ENCODE measurements around the gene FBXO38.

Gene FBXO38

DNA sequence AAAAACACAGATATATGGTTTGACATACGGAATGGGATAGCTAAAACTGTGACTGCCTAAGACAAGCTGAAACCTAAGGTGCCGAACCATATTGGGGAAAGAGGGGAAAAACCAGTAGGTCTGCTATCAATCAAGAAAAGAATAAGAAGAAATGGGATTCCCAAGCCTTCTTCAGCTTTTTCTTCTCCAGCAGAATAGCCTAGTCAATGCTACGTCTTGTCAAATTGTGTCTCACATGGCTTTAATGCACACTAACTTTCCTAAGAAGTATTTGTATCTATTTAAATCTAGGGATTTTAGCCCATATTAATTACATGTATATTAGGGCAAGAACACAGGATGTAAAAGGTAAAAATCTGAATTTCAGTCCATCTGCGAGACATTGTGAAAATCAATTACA is 797 bp upstream of the FBXO38 start:
- DNase-seq (ENCODE audit: low read depth in 3 of 3), result no peak

DNA sequence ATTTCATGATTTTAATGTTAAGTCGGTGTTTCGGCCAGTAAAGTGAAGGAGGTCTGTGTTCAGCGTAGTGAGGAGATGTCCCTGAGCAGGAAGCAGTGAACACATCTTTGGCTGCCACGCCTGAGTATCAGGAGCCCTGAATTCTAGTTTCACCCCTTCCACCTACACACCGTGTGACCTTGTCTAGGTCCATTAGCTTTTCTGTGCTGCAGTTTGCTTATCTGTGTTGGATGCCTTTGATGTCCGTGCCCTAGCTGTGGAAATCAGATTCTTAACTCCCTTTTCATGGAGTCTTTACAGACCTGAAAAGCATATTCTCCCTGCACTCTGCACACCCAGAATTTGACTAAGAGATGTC is 601 bp downstream of the FBXO38 start:
- no peak for DNase-seq (ENCODE audit: low read depth in 3 of 3)

DNA sequence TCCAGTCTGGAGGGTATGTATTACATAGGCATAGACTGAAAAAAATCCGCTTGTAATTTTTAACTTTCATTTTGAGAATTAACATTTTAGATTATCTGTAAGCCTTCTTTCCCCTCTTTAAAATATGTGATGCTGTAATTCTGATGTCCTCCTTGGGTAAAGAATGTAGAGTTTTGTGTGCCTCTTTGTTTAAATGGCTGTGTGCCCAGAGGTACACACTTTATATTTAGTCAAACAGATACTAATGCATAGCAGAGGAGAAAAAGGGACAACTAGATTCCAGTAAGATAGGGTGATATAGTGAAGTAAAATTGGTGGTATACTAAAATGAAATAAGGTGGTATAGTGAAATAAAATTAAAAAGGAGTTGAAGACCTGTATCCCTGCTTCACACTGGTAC is 1.3 kb downstream of the FBXO38 start:
- DNase-seq (ENCODE audit: low read depth in 3 of 3), result no peak

DNA sequence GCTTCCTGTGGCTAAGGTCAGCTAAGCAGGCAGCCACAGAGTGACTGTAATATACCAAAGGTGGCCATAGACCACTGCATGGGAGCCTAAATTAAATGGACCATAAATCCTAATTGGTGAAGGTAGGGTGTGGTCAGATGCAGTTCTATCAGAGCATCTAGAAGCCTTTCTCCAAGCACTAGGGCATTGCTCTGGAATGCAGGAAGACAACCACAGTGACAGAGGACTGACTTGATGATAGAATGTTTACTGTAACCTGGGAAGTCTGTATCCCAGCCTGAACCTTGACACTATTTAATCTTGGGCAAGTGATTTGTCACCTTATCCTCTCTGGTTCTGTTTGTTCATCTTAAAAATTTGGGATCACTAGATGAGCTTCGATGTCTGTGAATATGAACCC is 2.3 kb downstream of the FBXO38 start:
- no peak for DNase-seq (ENCODE audit: low read depth in 3 of 3)

DNA sequence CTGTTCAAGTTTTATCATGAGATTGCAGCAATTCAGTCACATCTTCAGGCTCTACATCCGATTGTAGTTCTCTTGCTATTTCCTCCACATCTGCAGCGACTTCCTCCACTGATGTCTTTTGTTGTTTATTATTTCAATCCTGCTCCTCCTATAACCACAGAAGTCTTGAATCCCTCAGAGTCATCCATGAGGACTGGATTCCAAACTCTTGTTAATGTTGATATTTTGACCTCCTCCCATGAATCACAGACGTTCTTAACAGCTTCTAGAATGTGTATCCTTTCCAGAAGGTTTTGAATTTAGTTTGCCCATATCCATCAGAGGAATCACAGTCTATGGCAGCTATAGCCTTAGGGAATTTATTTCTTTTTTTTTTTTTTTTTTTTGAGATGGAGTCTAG is 3.6 kb downstream of the FBXO38 start:
- no peak for DNase-seq (ENCODE audit: low read depth in 3 of 3)

DNA sequence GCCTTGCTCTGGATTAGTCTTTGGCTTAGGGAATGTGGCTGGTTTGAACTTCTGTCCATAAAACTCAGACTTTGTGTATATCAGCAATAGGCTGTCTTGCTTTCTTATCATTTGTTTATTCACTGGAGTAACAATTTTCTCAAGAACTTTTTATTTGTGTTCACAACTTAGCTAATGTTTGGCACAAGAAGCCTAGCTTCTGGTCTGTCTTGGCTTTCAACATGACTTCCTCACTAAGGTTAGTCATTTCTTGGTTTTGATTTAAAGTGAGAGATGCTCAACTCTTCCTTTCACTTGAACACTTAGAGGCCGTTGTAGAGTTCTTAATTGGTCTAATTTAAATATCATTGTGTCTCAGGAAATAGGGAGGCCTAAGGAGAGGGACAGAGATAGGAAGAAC is 4.9 kb downstream of the FBXO38 start:
- DNase-seq (ENCODE audit: low read depth in 3 of 3), result no peak

DNA sequence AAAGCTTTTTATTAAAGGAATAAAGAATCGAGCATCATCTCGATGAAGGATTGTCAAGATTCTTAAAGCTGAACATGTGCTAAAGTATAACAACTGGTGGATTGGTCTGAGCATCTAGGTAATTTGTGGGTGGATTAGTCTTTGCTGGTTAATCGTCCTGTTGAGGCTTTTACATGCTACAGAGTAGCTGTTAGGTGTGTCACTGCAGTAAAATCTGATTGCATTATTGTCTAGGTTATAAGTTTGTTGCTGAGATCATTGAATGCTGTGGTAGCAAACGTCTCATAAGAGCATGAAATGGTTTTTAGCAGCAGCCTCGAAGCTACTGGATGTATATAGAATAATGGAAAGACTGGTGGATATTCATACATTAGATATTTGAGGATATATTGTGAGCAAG is 7.2 kb downstream of the FBXO38 start:
- no peak for DNase-seq (ENCODE audit: low read depth in 3 of 3)

DNA sequence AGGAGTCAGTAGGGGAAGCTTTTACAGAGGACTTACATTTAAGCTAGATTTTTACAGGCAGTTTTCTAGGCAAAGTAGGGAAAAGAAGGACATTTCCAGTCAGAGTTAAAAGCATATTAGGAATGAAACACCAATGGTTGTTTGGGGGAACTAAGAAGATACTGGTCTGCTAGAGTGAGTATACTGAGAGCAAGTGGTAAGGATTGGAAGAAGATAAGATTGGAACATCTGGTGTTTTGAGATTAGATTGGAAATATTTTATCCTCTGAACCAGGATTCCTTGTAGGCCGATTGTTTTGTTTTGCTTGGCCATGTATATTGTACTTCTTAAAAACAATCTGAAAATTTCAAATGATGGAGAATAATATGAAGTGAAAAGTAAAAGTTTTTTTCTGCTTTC is 7.7 kb downstream of the FBXO38 start:
- no peak for DNase-seq (ENCODE audit: low read depth in 3 of 3)

DNA sequence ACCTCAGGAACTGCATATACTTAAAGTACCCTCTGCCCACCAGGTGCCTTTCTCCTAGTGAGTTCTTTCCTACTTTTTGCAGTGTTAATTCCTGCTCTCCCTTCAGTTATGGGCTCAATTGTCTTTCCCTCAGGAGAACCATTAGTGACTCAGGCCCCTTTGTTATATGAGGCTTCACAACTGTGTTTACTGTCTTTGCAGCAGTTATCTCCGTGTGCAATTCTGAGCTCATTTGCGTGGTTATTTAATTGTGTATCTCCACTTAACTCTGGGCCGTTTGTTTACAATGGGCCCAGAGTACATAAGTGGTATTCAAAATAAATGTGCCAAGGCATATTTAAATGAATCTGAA is 9.6 kb downstream of the FBXO38 start:
- no peak for DNase-seq (ENCODE audit: low read depth in 3 of 3)

DNA sequence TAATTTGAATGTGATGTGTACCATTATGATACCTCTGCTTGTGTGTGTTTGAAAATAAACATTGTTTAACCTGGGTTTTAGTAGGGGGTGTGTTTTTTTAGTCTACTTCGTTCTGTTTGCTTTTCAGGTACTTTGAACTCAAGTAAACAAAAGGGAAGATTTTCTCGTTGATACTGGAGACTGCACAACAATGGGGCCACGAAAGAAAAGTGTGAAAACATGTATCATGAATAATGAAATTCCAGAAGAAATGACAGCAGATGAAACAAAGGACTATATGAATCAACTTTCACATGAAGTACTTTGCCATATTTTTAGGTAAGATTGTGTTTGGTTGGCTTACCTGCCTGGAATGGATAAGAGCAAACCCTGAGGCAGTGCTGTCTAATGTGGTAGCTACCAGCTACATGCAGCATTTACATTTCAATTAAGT is 10.8 kb downstream of the FBXO38 start:
- no peak for DNase-seq (ENCODE audit: low read depth in 3 of 3)

DNA sequence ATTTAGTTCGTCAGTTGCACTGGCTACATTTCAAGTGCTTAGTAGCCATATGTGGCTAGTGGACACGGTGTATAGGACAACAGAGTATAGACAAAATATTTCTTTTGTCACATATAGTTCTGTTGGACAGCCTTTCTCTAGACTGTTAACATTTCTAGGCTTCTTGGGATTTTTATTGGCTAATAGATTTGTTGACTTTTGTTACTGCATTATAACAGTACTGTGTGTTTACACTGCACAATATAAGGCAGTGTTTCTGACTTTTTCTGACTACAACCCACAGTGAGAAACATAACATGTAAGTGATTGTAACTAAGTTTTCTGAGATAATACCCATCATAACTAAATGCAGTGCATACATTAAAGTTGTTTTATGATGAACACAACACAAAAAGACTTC is 11.3 kb downstream of the FBXO38 start:
- no peak for DNase-seq (ENCODE audit: low read depth in 3 of 3)

DNA sequence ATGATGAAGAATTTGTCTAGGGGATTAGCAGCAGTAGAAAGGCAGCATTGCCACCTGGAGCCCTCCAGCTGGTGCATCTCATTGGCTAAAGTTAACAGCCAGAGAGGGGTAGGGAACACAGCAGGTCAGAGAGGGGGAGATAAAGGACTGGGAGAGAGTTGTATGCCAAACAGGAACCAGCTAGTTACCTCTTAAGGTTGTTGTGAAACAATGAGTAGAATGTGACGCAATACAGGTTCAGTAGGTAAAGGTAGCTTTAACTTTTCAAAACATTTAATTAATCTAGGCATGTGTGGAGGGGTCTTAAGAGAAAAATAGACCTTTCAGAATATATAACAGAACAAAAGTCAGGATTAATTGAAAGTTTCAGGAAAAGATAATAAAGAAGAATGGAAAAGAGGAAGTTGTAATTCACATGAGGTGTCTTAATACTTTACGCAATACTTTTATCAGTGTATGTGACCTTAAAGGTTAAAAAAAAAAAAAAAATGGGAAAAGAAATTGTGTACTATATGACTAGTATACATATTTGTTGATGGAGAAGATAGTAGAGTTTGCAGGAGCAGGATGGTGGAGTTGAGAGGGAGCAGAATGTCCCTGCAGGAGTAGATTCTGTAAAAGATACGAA is 14.3 kb downstream of the FBXO38 start:
- DNase-seq (ENCODE audit: low read depth in 3 of 3), result no peak

DNA sequence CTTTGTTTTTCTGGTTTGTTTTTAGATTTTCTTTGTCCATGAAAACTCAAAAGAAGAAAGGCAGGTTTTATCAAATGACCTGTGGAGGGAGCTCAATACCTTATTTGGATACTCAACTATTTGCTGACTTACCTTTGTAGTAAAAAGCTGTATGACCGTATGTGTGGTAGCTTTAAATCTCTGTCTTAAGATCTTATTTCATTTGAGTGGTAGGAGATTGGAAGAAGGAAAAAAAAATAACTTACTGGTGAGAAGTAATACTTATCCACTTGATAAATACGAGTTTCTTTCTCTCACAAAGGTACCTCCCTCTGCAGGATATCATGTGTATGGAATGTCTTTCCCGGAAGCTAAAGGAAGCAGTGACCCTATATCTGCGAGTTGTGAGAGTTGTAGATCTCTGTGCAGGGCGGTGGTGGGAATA is 15.0 kb downstream of the FBXO38 start:
- no peak for DNase-seq (ENCODE audit: low read depth in 3 of 3)

DNA sequence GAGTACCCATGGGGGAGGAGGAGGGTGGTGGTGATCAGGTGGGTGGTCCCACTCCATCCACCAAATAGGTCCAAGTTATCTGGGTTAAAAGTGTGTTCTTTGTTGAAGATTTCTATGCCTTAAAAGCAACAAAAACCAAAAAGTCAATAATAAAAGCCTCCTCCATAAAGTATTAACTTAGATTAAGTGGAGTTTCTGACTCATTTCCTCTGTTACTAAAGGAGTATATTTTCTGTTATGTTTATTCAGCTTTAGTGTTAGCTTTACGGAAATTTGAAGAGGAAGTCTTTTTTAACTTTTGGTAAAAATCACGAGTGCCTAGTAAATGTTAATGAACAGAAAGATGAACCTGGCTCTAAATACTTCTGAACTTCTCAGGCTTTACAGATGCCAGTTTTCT is 17.8 kb downstream of the FBXO38 start:
- no peak for DNase-seq (ENCODE audit: low read depth in 3 of 3)

DNA sequence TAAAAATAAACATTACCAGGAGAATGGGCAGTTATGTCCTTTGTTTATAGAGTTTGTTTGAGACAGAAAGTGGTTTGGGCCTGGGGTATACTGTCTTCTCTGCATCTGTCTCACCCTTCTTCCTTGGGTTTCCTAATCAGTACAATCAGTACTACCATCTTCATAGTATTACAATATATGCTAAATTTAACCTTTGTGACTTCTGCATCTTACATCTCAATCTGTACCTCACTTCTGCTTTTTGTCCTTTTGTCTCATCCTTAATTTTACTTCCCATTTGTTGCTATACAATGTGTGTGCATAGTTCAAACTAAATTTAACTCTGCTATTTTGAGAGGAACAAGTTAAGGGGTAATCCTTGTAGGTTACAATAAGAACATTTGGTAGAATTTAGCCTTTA is 19.6 kb downstream of the FBXO38 start:
- DNase-seq (ENCODE audit: low read depth in 3 of 3), result no peak

DNA sequence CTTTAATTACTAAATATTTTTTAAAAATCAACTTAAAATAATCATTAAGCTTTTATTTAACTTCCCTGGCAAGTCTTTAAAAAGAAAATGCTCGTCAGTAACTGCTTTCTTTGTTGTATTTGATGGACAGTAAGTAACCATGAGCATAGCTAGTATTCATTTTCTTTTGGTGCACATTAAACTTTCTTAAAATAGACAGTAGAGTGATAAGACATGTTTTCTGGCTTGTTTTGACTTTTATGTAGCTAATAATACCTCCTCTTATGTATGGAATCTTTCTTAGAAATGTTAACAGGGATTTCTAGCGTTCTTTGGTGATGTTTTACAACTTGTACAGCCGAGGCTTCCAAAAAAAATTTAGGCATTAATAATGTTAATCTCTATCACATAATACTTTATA is 22.6 kb downstream of the FBXO38 start:
- DNase-seq (ENCODE audit: low read depth in 3 of 3), result no peak

DNA sequence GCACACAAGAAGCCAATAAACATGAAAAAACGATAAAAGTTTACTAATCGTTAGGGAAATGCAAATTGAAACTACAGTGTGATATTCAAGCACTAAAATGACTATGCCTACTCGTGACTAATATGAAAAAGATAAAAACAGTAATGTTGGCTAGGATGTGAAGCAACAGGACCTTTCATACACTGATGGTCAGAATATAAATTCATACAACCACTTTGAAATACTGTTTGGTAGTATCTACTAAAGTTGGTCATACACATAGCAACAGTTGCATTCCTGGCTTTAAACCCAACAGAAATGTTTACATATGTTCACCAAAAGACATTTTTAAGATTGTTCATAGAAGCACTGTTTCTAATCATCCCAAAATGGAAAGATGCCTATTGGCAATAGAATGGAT is 24.3 kb downstream of the FBXO38 start:
- DNase-seq (ENCODE audit: low read depth in 3 of 3), result no peak

DNA sequence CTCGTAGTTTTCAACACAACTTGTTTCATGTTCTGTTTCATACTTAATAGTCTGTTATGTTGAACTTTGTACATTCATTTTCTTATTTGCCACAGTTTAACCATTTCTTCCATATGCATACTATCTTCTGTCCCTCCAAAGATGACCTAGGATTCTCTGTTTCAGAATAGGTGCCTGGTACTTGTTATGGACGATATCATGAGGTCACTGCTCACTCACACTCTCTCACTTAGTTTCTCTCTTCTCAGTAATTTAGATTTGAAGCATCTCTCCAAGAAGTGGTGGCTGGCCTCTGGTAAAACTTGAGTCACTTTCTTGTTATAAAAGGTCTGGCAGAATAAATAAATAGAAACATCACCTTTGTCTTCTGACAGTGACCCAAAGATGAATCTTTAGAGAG is 28.4 kb downstream of the FBXO38 start:
- no peak for DNase-seq (ENCODE audit: low read depth in 3 of 3)

DNA sequence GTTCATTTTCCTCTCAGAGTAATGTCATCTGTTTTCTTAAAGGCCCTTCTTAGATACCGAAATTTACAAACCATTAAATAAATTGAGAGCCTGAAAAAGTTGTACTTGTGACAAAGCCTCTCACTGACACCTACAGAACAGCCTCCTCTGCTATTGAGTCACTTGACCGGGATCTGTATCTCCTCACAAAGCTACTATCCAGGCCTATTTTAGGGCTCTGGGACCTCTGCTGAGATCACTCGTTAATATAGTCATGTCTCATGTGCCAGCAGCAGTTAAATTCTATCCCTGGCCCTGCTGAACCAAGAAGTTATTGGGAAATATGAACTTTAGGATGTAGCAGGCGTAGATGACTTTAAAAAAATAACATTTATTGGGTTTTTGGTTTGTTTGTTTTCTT is 31.1 kb downstream of the FBXO38 start:
- DNase-seq (ENCODE audit: low read depth in 3 of 3), result no peak

DNA sequence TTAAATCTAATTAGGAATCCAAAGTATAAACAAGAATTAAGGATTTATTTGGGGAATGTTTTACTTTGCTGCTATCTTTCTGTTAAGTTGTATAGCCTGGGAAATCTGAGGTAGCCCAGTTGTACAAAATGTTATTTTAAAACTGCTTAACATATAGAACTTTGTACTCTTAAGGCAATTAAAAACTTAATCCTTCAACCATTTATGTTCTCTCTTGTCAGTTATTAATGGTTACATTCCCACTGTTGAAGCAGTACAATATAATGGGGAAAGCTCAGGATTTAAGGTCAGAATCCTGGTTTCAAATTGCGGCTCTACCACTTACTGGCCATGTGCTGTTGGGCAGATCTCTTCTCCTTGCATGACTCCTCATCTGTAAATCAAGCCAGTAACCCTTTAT is 32.7 kb downstream of the FBXO38 start:
- no peak for DNase-seq (ENCODE audit: low read depth in 3 of 3)

DNA sequence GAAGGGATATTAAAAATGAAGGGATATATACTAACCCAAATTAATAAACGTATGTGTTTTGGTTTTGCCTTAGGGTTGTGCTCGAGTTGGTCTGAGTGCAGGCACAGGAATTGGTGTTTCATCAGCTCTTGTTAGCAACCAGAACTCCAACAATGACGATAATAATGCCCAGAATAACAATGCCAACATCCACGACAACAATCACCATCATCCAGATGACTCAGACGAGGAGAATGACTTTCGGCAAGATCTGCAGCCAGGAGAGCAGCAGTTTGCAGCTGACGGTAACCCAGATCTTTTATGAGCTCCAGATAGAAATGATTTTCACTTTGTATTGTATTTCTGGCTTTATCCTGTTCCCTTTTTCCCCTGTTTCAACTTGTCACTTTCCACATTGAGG is 33.2 kb downstream of the FBXO38 start:
- DNase-seq (ENCODE audit: low read depth in 3 of 3), result no peak

DNA sequence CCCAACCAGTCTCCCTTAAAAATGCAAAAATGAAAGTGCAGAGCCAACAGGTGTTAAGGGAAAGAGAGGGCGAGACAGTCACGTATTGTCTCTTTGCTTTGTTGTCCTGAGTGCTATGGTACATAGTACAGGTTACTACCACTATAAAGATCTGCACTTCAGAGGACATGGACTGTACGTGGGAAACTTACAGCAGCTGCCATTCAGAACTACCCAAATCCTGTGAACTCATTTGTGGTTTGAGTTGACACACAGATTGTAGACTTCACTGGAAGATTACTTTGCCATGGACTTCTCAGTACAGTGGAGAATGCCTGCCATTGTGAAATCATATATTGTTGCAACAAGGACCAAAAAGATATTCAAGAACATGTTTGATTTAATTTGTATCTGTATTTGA is 34.8 kb downstream of the FBXO38 start:
- no peak for DNase-seq (ENCODE audit: low read depth in 3 of 3)

DNA sequence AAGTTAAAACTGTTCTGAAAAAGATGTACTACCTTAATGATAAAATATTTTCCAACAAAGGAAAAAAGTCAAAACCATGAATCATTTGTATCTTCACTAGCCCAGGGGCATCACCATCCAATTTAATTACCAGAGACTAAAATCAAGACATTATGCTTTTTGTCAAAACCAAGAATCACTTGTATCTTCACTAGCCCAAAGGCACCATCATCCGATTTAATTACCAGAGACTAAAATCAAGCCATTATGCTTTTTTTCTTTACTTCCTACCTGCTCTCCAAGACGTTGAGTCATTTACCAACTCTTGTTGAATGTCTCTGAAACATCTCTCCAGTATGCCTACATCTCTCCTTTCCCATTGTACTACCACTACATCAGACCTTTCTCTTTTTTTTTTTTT is 37.9 kb downstream of the FBXO38 start:
- no peak for DNase-seq (ENCODE audit: low read depth in 3 of 3)

DNA sequence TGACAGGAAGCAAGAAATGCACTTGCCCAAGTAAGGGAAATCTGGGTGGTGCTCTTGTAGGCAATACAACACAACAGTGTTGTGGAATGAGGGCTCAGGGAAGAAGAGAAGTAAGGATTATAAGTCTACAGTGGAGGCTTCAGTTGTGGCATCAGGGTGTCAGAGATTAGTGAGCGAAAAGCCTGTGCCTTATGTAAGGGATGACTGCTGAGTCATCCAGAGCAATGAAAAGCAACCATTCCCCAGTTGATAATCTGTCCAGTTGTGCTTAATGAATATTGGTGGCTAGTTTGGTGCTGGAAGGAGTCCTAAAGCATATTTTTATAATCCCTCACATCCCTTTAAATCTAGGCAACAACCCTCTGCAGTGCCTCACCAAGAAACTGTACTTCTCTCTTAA is 42.0 kb downstream of the FBXO38 start:
- no peak for DNase-seq (ENCODE audit: low read depth in 3 of 3)

DNA sequence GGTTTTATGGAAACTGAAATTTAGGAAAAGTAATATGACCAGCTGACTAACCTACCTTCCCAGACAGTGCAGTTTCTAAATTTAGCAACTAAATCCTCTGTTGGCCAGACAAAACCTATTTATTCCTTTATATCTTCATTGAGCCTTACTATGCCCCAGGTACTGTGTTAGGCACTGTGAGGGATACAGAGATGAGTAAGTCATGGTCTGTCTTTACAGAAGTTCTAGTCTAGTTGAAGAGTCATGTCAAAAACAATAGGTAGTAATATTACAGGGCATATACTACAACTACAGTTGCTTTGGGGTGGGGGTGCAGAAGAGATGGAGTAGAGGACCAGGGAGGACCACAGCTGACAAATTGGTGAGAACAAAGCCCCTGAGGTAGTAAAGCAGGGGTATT is 42.8 kb downstream of the FBXO38 start:
- no peak for DNase-seq (ENCODE audit: low read depth in 3 of 3)

All from stimulated activated CD4-positive, alpha-beta T cell treated with anti-CD3 and anti-CD28 coated beads, TNF-alpha, amount 100 ng/mL, for 4 hours (primary cell).